IPS-20b (cell line): ENCODE results near the gene DGCR2.

Experiments used
- H3K27ac ChIP-seq: one replicate; pipeline ENCODE4 v1.5.1; 2013; ENCODE audit warnings: low read length
- H3K27me3 ChIP-seq: 2 replicates; pipeline ENCODE4 v1.6.1; 2013; ENCODE audit warnings: mild to moderate bottlenecking, low read length, inconsistent platforms; ENCODE audit not compliant: insufficient read depth
- H3K36me3 ChIP-seq: 2 replicates; pipeline ENCODE4 v1.6.1; 2013; ENCODE audit warnings: low read depth, mild to moderate bottlenecking, inconsistent platforms, low read length, moderate library complexity; ENCODE audit not compliant: insufficient read depth
- H3K4me1 ChIP-seq: 2 replicates; pipeline ENCODE4 v1.6.1; 2013; ENCODE audit warnings: mild to moderate bottlenecking, control low read depth, inconsistent platforms, low read length, moderate library complexity; ENCODE audit not compliant: insufficient read depth
- H3K4me3 ChIP-seq: 2 replicates; pipeline ENCODE4 v1.5.1; 2013; ENCODE audit warnings: mild to moderate bottlenecking, low read length, inconsistent platforms
- H3K9ac ChIP-seq: 2 replicates; pipeline ENCODE4 v1.6.1; 2013; ENCODE audit warnings: low read depth, mild to moderate bottlenecking, inconsistent platforms, low read length, moderate library complexity
- H3K9me3 ChIP-seq: 2 replicates; pipeline ENCODE4 v1.6.1; 2013; ENCODE audit warnings: mild to moderate bottlenecking, low read depth, low read length, inconsistent platforms; ENCODE audit not compliant: insufficient read depth

The DGCR2 gene

GRCh38 chr22:19068784-19069271, 53.4 kb downstream of the DGCR2 start:
- H3K9ac ChIP-seq, result no peak overlapping the region
- H3K36me3 ChIP-seq, result peaks cover 65% of the 10 kb centered on the region

GRCh38 chr22:19067696-19068348, 54.4 kb downstream of the DGCR2 start:
- no peak overlapping the region for H3K4me3 ChIP-seq
- no peaks in the 10 kb centered on the region for H3K4me1 ChIP-seq
- H3K36me3 ChIP-seq, result peaks cover 73% of the 10 kb centered on the region
- no peak overlapping the region for H3K27ac ChIP-seq
- no peak overlapping the region for H3K9ac ChIP-seq
- no peaks in the 10 kb centered on the region for H3K9me3 ChIP-seq
- no peaks in the 10 kb centered on the region for H3K27me3 ChIP-seq

More at GRCh38 chr22:19068784-19069271, 53.4 kb downstream of the DGCR2 start:
- Histone ChIP-seq H3K4me1 (no peaks in the 10 kb centered on the region), H3K9me3 (no peaks in the 10 kb centered on the region), H3K27me3 (no peaks in the 10 kb centered on the region), H3K27ac (no peak overlapping the region), H3K4me3 (no peak overlapping the region)

- Histone ChIP-seq H3K27ac (no peak overlapping the region), H3K27me3 (no peaks in the 10 kb centered on the region), H3K4me3 (no peak overlapping the region), H3K4me1 (no peaks in the 10 kb centered on the region), H3K9ac (no peak overlapping the region), H3K9me3 (no peaks in the 10 kb centered on the region), H3K36me3 (peaks cover 83% of the 10 kb centered on the region)
Observed at GRCh38 chr22:19066531-19067271, 55.5 kb downstream of the DGCR2 start.

GRCh38 chr22:19065929-19066328, 56.3 kb downstream of the DGCR2 start:
- no peaks in the 10 kb centered on the region for H3K4me1 ChIP-seq
- no peaks in the 10 kb centered on the region for H3K27me3 ChIP-seq
- H3K27ac ChIP-seq, result no peak overlapping the region
- H3K4me3 ChIP-seq, result no peak overlapping the region
- H3K9me3 ChIP-seq, result no peaks in the 10 kb centered on the region
- H3K9ac ChIP-seq, result no peak overlapping the region
- peaks cover 85% of the 10 kb centered on the region for H3K36me3 ChIP-seq

GRCh38 chr22:19065298-19065859, 56.8 kb downstream of the DGCR2 start:
- Histone ChIP-seq H3K4me3 (no peak overlapping the region), H3K27me3 (no peaks in the 10 kb centered on the region), H3K9me3 (no peaks in the 10 kb centered on the region), H3K36me3 (peaks cover 90% of the 10 kb centered on the region), H3K27ac (no peak overlapping the region), H3K9ac (no peak overlapping the region), H3K4me1 (no peaks in the 10 kb centered on the region)

- Histone ChIP-seq H3K4me3 (no peak overlapping the region), H3K9me3 (no peaks in the 10 kb centered on the region), H3K27ac (no peak overlapping the region), H3K9ac (no peak overlapping the region; the same call in 1 of the 2 replicates), H3K36me3 (peaks cover 90% of the 10 kb centered on the region), H3K27me3 (no peaks in the 10 kb centered on the region), H3K4me1 (no peaks in the 10 kb centered on the region)
Observed at GRCh38 chr22:19064354-19065054, 57.7 kb downstream of the DGCR2 start.

GRCh38 chr22:19063581-19064353, 58.4 kb downstream of the DGCR2 start:
- Histone ChIP-seq H3K4me3 (no peak overlapping the region), H3K9ac (no peak overlapping the region; the same call in 1 of the 2 replicates), H3K36me3 (peaks cover 91% of the 10 kb centered on the region), H3K27me3 (no peaks in the 10 kb centered on the region), H3K4me1 (no peaks in the 10 kb centered on the region), H3K9me3 (no peaks in the 10 kb centered on the region), H3K27ac (no peak overlapping the region)

- Histone ChIP-seq H3K36me3 (peaks cover 92% of the 10 kb centered on the region), H3K27ac (no peak overlapping the region), H3K27me3 (no peaks in the 10 kb centered on the region), H3K9me3 (no peaks in the 10 kb centered on the region), H3K9ac (no peak overlapping the region), H3K4me1 (no peaks in the 10 kb centered on the region), H3K4me3 (no peak overlapping the region)
Observed at GRCh38 chr22:19062943-19063308, 59.3 kb downstream of the DGCR2 start.

GRCh38 chr22:19062139-19062942, 59.9 kb downstream of the DGCR2 start:
- H3K36me3 ChIP-seq, result peaks cover 95% of the 10 kb centered on the region
- no peaks in the 10 kb centered on the region for H3K4me1 ChIP-seq

GRCh38 chr22:19061471-19062138, 60.6 kb downstream of the DGCR2 start:
- no peak overlapping the region for H3K27ac ChIP-seq
- H3K36me3 ChIP-seq, result peaks cover 96% of the 10 kb centered on the region
- H3K9me3 ChIP-seq, result no peaks in the 10 kb centered on the region

More at GRCh38 chr22:19062139-19062942, 59.9 kb downstream of the DGCR2 start:
- Histone ChIP-seq H3K9me3 (no peaks in the 10 kb centered on the region), H3K27me3 (no peaks in the 10 kb centered on the region), H3K27ac (no peak overlapping the region), H3K9ac (no peak overlapping the region), H3K4me3 (no peak overlapping the region)

More at GRCh38 chr22:19061471-19062138, 60.6 kb downstream of the DGCR2 start:
- H3K27me3 ChIP-seq, result no peaks in the 10 kb centered on the region
- H3K4me3 ChIP-seq, result no peak overlapping the region
- no peaks in the 10 kb centered on the region for H3K4me1 ChIP-seq
- no peak overlapping the region for H3K9ac ChIP-seq
